ENCODE data around the gene EDEM2. TPM values are rescaled to one million over a fixed set of nuclear protein-coding genes. Genes with fewer than 3 reads are reported as not detected.

The EDEM2 gene
- total and polyA plus RNA-seq, 10 donors: 18.3 to 37.5 (median 32.2) TPM

GRCh38 chr20:35101620-35102019 lies 45.5 kb downstream of the EDEM2 start:
- no peak overlapping the region for H3K4me3 ChIP-seq
- WGBS, 5 donors: 91 to 94% (median 92%) methylated on average over 8 of the region's 8 CpGs
- no peaks in the 10 kb centered on the region for H3K27me3 ChIP-seq (replicated peaks in 1 of 7)
- H3K9me3 ChIP-seq: no peaks in the 10 kb centered on the region
- TF ChIP-seq CTCF (IDR thresholded peaks at IDR 0.05 in 8 of 11, conservative IDR thresholded peaks at IDR 0.05 in 3 of 11): no peak
- no peak for TF ChIP-seq POLR2A (IDR thresholded peaks at IDR 0.05)
- TF ChIP-seq POLR2AphosphoS5 (IDR thresholded peaks at IDR 0.05): no peak
- no peak overlapping the region for H3K27ac ChIP-seq
- H3K36me3 ChIP-seq: no peaks in the 10 kb centered on the region
- no peak for DNase-seq
- H3K4me1 ChIP-seq: peaks cover 0 to under 1% (median 0%) of the 10 kb centered on the region in 6 donors
- intact Hi-C loops (cut with DNase I; ENCODE audit: low total_unique reads): no loop called here

- Histone ChIP-seq H3K4me1 (peaks cover 22 to 62% (median 49%) of the 10 kb centered on the region in 6 donors), H3K27me3 (replicated peaks in 1 of 7) (no peaks in the 10 kb centered on the region), H3K4me3 (peak overlapping the region in 6 of 8 donors; percentile 81 to 97 (median 91)), H3K9me3 (no peaks in the 10 kb centered on the region), H3K36me3 (peaks cover 0 to 15% (median 3%) of the 10 kb centered on the region in 6 donors), H3K27ac (peak overlapping the region; percentile 90 to 98 (median 92))
- intact Hi-C loops (cut with DNase I; ENCODE audit: low total_unique reads): no loop called here
- TF ChIP-seq CTCF (IDR thresholded peaks at IDR 0.05 in 8 of 11, conservative IDR thresholded peaks at IDR 0.05 in 3 of 11) (no peak), POLR2AphosphoS5 (IDR thresholded peaks at IDR 0.05) (no peak), POLR2A (IDR thresholded peaks at IDR 0.05) (no peak)
- DNase-seq: no peak
- WGBS, 5 donors: 66 to 86% (median 73%) methylated on average over 8 of the region's 8 CpGs
Observed at GRCh38 chr20:35093267-35093884, 53.8 kb downstream of the EDEM2 start.

GRCh38 chr20:35092524-35093266 lies 54.4 kb downstream of the EDEM2 start, which contains the start of gene TRPC4AP:
Gene TRPC4AP (minus strand): TSS chr20:35092807. CDS start chr20:35092781, 26 bp downstream.
- Histone ChIP-seq H3K9me3 (no peaks in the 10 kb centered on the region), H3K4me3 (peak within 1 kb of the TSS; percentile 81 to 97 (median 91)), H3K27ac (peak within 1 kb of the TSS; percentile 90 to 98 (median 92)), H3K4me1 (peaks cover 28 to 69% (median 56%) of the 10 kb centered on the region in 6 donors), H3K27me3 (replicated peaks in 1 of 7) (no peaks in the 10 kb centered on the region), H3K36me3 (peaks cover 0 to 17% (median 3%) of the 10 kb centered on the region in 6 donors)
- TF ChIP-seq CTCF (IDR thresholded peaks at IDR 0.05 in 8 of 11, conservative IDR thresholded peaks at IDR 0.05 in 3 of 11): peak; percentile 98 to 100 (median 100)
- TF ChIP-seq POLR2AphosphoS5 (IDR thresholded peaks at IDR 0.05): peak; percentile 91 to 97 (median 93)
- TF ChIP-seq POLR2A (IDR thresholded peaks at IDR 0.05): peak in 2 of 3 donors; percentile 61 to 66
- 1 to 9% (median 1%) methylated on average over 13 to 69 of the region's 69 CpGs for WGBS, 5 donors
- peak; percentile 99 for DNase-seq
- intact Hi-C loops (cut with DNase I; ENCODE audit: low total_unique reads): no loop called here
